ENCODE measurements around the gene SH3RF3. TPM values are rescaled to one million over a fixed set of nuclear protein-coding genes. Genes with fewer than 3 reads are reported as not detected.

SH3RF3 gene
- total RNA-seq, 4 donors from 2014 or later, result 2.4 to 5.5 (median 2.9) TPM

GRCh38 chr2:109437325-109438090 lies 308.5 kb downstream of the SH3RF3 start:
- TF ChIP-seq CTCF (IDR thresholded peaks at IDR 0.05) (no peak), POLR2A (IDR thresholded peaks at IDR 0.05) (no peak)
- H3K27ac ChIP-seq, result peak overlapping the region in 3 of 4 donors; percentile 48 to 88 (median 79)
- no peaks in the 10 kb centered on the region for H3K27me3 ChIP-seq
- intact Hi-C loops (cut with DNase I), result no loop called here
- H3K4me3 ChIP-seq, result no peak overlapping the region
- peaks cover 6 to 45% (median 9%) of the 10 kb centered on the region in 3 donors for H3K4me1 ChIP-seq
- H3K9me3 ChIP-seq, result peaks cover 0 to 18% (median 0%) of the 10 kb centered on the region in 3 donors
- no peaks in the 10 kb centered on the region for H3K36me3 ChIP-seq
- 43 to 62% methylated on average over 15 of the region's 15 CpGs for WGBS, 2 donors
- no peak for DNase-seq

DNA sequence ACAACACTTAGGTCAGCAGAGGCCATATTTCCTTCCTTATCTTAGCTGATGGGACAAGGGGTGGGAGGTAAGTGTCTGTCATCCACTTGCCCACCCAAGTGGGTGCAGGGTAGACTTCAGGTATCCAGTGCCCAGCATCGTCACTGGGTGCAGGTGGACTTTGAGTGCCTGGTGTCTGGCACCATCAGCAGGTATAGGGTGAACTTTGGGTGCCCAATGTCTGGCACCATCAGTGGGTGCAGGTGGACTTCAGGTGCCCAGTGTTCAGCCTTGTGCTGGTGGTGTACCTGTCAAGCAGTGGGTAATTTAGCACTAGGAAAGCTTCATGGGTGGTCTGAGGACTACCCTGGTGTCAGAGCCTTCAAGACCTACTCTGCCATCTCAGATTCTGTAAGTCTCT lies 309.1 kb downstream of the SH3RF3 start:
- TF ChIP-seq CTCF (IDR thresholded peaks at IDR 0.05), result no peak
- no peak for TF ChIP-seq POLR2A (IDR thresholded peaks at IDR 0.05)
- intact Hi-C loops (cut with DNase I), result no loop called here
- Histone ChIP-seq H3K4me1 (peaks cover 6 to 45% (median 9%) of the 10 kb centered on the region in 3 donors), H3K9me3 (peaks cover 0 to 24% (median 6%) of the 10 kb centered on the region in 3 donors), H3K36me3 (no peaks in the 10 kb centered on the region), H3K4me3 (no peak overlapping the region), H3K27me3 (no peaks in the 10 kb centered on the region), H3K27ac (peak overlapping the region in 3 of 4 donors; percentile 48 to 88 (median 79))
- WGBS, 2 donors, result 80 to 100% methylated on average over 1 of the region's 1 CpG
- DNase-seq, result no peak

DNA sequence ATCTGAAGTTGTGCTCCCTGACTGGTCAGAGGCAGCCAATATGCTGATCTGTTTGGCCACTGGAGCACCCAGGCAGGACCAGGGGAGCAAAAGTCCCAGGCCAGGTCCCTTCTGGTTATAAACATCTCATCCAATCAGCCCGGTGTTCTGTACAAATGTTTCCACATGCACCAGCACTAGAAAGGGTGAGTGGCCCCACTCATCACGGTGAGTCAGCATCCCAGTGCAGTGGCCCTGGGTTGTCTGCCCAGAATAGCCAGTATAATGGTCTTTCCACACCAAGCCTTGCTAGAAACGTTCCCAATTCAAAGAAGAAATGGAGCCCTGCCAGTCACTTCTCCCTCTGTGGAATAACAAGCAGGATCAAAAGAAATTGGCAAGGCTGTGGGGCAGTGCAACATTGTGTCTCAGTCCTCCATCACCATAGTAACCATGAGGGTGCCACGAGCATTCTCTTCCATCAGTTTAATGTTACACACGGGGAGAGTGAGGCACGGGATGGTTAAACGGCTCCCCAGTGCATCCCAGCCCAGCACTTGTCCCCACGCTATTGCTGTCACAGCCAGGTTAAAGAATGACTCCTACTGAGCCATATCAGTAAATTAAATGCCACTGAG lies 309.9 kb downstream of the SH3RF3 start:
- DNase-seq, result no peak
- peaks cover 6 to 45% (median 9%) of the 10 kb centered on the region in 3 donors for H3K4me1 ChIP-seq
- H3K27ac ChIP-seq, result peak overlapping the region in 2 of 4 donors; percentile 79 to 88
- H3K4me3 ChIP-seq, result no peak overlapping the region
- TF ChIP-seq CTCF (IDR thresholded peaks at IDR 0.05), result no peak
- TF ChIP-seq POLR2A (IDR thresholded peaks at IDR 0.05), result no peak
- intact Hi-C loops (cut with DNase I), result no loop called here
- 61 to 77% methylated on average over 5 to 8 of the region's 8 CpGs for WGBS, 2 donors
- H3K9me3 ChIP-seq, result peaks cover 0 to 29% (median 9%) of the 10 kb centered on the region in 3 donors
- H3K27me3 ChIP-seq, result no peaks in the 10 kb centered on the region
- H3K36me3 ChIP-seq, result no peaks in the 10 kb centered on the region

GRCh38 chr2:109439390-109439786 lies 310.4 kb downstream of the SH3RF3 start:
- no peak for DNase-seq
- whole genome bisulfite sequencing, 2 donors, result 79 to 83% methylated on average over 2 to 4 of the region's 4 CpGs
- peaks cover 0 to 34% (median 9%) of the 10 kb centered on the region in 3 donors for H3K9me3 ChIP-seq
- peaks cover 6 to 45% (median 9%) of the 10 kb centered on the region in 3 donors for H3K4me1 ChIP-seq
- no peak for TF ChIP-seq CTCF (IDR thresholded peaks at IDR 0.05)
- no peak for TF ChIP-seq POLR2A (IDR thresholded peaks at IDR 0.05)
- peaks cover 0 to 2% (median 0%) of the 10 kb centered on the region in 3 donors for H3K36me3 ChIP-seq
- H3K27ac ChIP-seq, result no peak overlapping the region
- H3K4me3 ChIP-seq, result no peak overlapping the region
- H3K27me3 ChIP-seq, result no peaks in the 10 kb centered on the region
- intact Hi-C loops (cut with DNase I), result no loop called here

DNA sequence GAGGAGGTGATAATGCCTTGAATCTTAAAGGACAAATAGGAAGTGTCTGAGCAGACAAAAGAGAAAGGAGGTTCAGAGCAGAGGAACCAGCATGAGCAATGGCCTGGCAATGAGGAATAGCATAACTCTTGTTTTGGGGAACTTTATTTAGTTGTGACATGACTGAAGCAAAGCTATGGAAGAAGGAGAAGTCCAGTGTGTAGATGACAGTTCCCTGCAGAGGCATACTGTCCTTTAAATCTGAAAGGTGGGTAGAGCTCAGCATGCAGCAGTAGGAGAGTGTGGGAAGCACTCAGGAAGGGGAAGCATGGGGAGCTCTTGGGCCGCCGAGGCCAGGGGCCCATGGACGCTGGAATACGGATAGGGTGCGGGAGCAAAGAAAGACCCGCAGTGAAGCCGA lies 311.0 kb downstream of the SH3RF3 start:
- no peaks in the 10 kb centered on the region for H3K27me3 ChIP-seq
- 93 to 99% methylated on average over 7 of the region's 7 CpGs for WGBS, 2 donors
- H3K27ac ChIP-seq, result no peak overlapping the region
- intact Hi-C loops (cut with DNase I), result no loop called here
- TF ChIP-seq CTCF (IDR thresholded peaks at IDR 0.05) (no peak), POLR2A (IDR thresholded peaks at IDR 0.05) (no peak)
- DNase-seq, result no peak
- peaks cover 0 to 7% (median 0%) of the 10 kb centered on the region in 3 donors for H3K36me3 ChIP-seq
- H3K4me3 ChIP-seq, result no peak overlapping the region
- peaks cover 6 to 43% (median 9%) of the 10 kb centered on the region in 3 donors for H3K4me1 ChIP-seq
- peaks cover 0 to 40% (median 9%) of the 10 kb centered on the region in 3 donors for H3K9me3 ChIP-seq
